GM12892 (cell line): ENCODE results near the gene IL31.

Experiments
- DNase-seq: peaks from one replicate; pipeline ENCODE4 v3.0.0; 2011; ENCODE audit not compliant: insufficient read length
- FAIRE-seq: peaks from 2 replicates; lab custom pipeline; 2011; peaks lifted over from hg19 to GRCh38; lab: Jason Lieb, UNC
- POLR2A ChIP-seq: IDR thresholded peaks from 2 replicates; pipeline ENCODE4 v1.6.1; 2011; ENCODE audit warnings: low read depth, low read length, control low read depth
- POLR2AphosphoS5 ChIP-seq: IDR thresholded peaks from 2 replicates; pipeline ENCODE4 v1.6.1; 2011; ENCODE audit warnings: low read depth, low read length, control low read depth
- TAF1 ChIP-seq: IDR thresholded peaks from 2 replicates; pipeline ENCODE4 v1.6.1; 2011; ENCODE audit warnings: low read depth, mild to moderate bottlenecking, control low read depth, low read length, borderline replicate concordance

The IL31 gene

GRCh38 chr12:122144885-122145284 lies 29.1 kb downstream of the IL31 start:
- no peak for DNase-seq
- TF ChIP-seq TAF1 (no peak), POLR2A (no peak), POLR2AphosphoS5 (no peak)
- FAIRE-seq: no peak

GRCh38 chr12:122142857-122143256 lies 31.2 kb downstream of the IL31 start:
- FAIRE-seq: no peak
- DNase-seq: no peak
- TF ChIP-seq POLR2A (no peak), POLR2AphosphoS5 (no peak), TAF1 (no peak)

GRCh38 chr12:122141911-122142725 lies 31.9 kb downstream of the IL31 start:
- TF ChIP-seq TAF1 (no peak), POLR2A (no peak), POLR2AphosphoS5 (no peak)
- DNase-seq (no peak), FAIRE-seq (no peak)

GRCh38 chr12:122140467-122141257 lies 33.4 kb downstream of the IL31 start:
- FAIRE-seq (no peak), DNase-seq (no peak)
- TF ChIP-seq POLR2A (no peak), TAF1 (no peak), POLR2AphosphoS5 (no peak)

- FAIRE-seq (no peak), DNase-seq (no peak)
- TF ChIP-seq POLR2A (no peak), TAF1 (no peak), POLR2AphosphoS5 (no peak)
These were observed 34.1 kb downstream of the IL31 start for GRCh38 chr12:122139941-122140340.

- FAIRE-seq (no peak), DNase-seq (no peak)
- TF ChIP-seq TAF1 (no peak), POLR2A (no peak), POLR2AphosphoS5 (no peak)
These were observed 34.8 kb downstream of the IL31 start for GRCh38 chr12:122139266-122139665.

GRCh38 chr12:122138616-122139015 lies 35.4 kb downstream of the IL31 start:
- DNase-seq: no peak
- FAIRE-seq: no peak
- TF ChIP-seq POLR2A (no peak), POLR2AphosphoS5 (no peak), TAF1 (no peak)

- TF ChIP-seq POLR2A (no peak), TAF1 (no peak), POLR2AphosphoS5 (no peak)
- no peak for FAIRE-seq
These were observed 35.8 kb downstream of the IL31 start for GRCh38 chr12:122138181-122138580.

GRCh38 chr12:122137681-122138080 lies 36.3 kb downstream of the IL31 start:
- FAIRE-seq: no peak
- no peak for TF ChIP-seq TAF1
- TF ChIP-seq POLR2AphosphoS5: no peak
- TF ChIP-seq POLR2A: no peak
- DNase-seq: no peak

More at GRCh38 chr12:122138181-122138580, 35.8 kb downstream of the IL31 start:
- no peak for DNase-seq

GRCh38 chr12:122137229-122137628 lies 36.8 kb downstream of the IL31 start:
- no peak for TF ChIP-seq POLR2AphosphoS5
- TF ChIP-seq POLR2A: no peak
- TF ChIP-seq TAF1: no peak
- no peak for FAIRE-seq
- no peak for DNase-seq

GRCh38 chr12:122135437-122136031 lies 38.5 kb downstream of the IL31 start:
- no peak for FAIRE-seq

More at GRCh38 chr12:122135437-122136031, 38.5 kb downstream of the IL31 start:
- no peak for DNase-seq
- TF ChIP-seq TAF1 (no peak), POLR2AphosphoS5 (no peak), POLR2A (no peak)
